GM19023 (cell line): Measurements from ENCODE around the gene RAPGEF6.
"Not testable (repeated sequence)": the region's sequence is repeated elsewhere in the genome, so short reads cannot be mapped to it uniquely, and the experiment has no call there.

Experiments
- ATAC-seq: cut with Tn5 transposase; IDR thresholded peaks from one replicate; pipeline ENCODE4 v1.9.1; 2021; ENCODE audit warnings: mild to moderate bottlenecking, moderate library complexity; ENCODE audit not compliant: unreplicated experiment

The RAPGEF6 gene

GRCh38 chr5:131640043-131640856 lies 5.2 kb upstream of the RAPGEF6 start:
- ATAC-seq, result no peak

- no peak for ATAC-seq
Observed at GRCh38 chr5:131639148-131639547, 4.1 kb upstream of the RAPGEF6 start.

- ATAC-seq, result no peak
Observed at GRCh38 chr5:131637694-131638093, 2.7 kb upstream of the RAPGEF6 start.

GRCh38 chr5:131635684-131636572 lies 899 bp upstream of the RAPGEF6 start:
- no peak for ATAC-seq

- peak; percentile 17 for ATAC-seq
Observed at GRCh38 chr5:131634666-131634995, 398 bp downstream of the RAPGEF6 start.

GRCh38 chr5:131634238-131634637 lies 791 bp downstream of the RAPGEF6 start:
- no peak for ATAC-seq

GRCh38 chr5:131633830-131634229 lies 1.2 kb downstream of the RAPGEF6 start:
- no peak for ATAC-seq

GRCh38 chr5:131630963-131631350 lies 4.1 kb downstream of the RAPGEF6 start:
- no peak for ATAC-seq

- ATAC-seq, result no peak
Observed at GRCh38 chr5:131630208-131630962, 4.6 kb downstream of the RAPGEF6 start.

GRCh38 chr5:131628990-131629389 lies 6.0 kb downstream of the RAPGEF6 start:
- no peak for ATAC-seq

- ATAC-seq, result no peak
Observed at GRCh38 chr5:131627207-131627865, 7.7 kb downstream of the RAPGEF6 start.

GRCh38 chr5:131622633-131623032 lies 12.4 kb downstream of the RAPGEF6 start:
- ATAC-seq, result no peak

- not testable (repeated sequence) for ATAC-seq
Observed at GRCh38 chr5:131621164-131621563, 13.9 kb downstream of the RAPGEF6 start.

- no peak for ATAC-seq
Observed at GRCh38 chr5:131619102-131619501, 15.9 kb downstream of the RAPGEF6 start.

GRCh38 chr5:131617140-131617822 lies 17.7 kb downstream of the RAPGEF6 start:
- no peak for ATAC-seq

- no peak for ATAC-seq
Observed at GRCh38 chr5:131615957-131616356, 19.1 kb downstream of the RAPGEF6 start.

GRCh38 chr5:131613423-131613822 lies 21.6 kb downstream of the RAPGEF6 start:
- ATAC-seq, result no peak

GRCh38 chr5:131611064-131611381 lies 24.0 kb downstream of the RAPGEF6 start:
- ATAC-seq, result no peak

- no peak for ATAC-seq
Observed at GRCh38 chr5:131610198-131611063, 24.6 kb downstream of the RAPGEF6 start.
